Right lobe of liver (tissue), 6 donors: ENCODE measurements around the gene DOP1B. TPM values are rescaled to one million over a fixed set of nuclear protein-coding genes. Genes with fewer than 3 reads are reported as not detected.

Experiments
- ATAC-seq, 4 donors: fragments of 200-7000 bp; cut with Tn5 transposase; one replicate each; pipeline ENCODE4 v1.9.1; 2020; ENCODE audit warnings: mild to moderate bottlenecking in 4 of 4, moderate library complexity in 4 of 4
- DNase-seq, 3 donors: peaks; one replicate each; pipeline ENCODE4 v3.0.0-alpha.2; 2020
- H3K27ac ChIP-seq, 3 donors: fragments of 200-600 bp; one replicate each; pipeline ENCODE4 v1.8.0; 2022
- H3K27me3 ChIP-seq, 2 donors: fragments of 200-600 bp; one replicate each; pipeline ENCODE4 v1.8.0; 2022
- H3K36me3 ChIP-seq, 4 donors: fragments of 200-600 bp; sonication (generic) in 1 of 4; one replicate each; pipeline versions ENCODE4 v1.5.1 to v1.8.0; 2017 to 2022; ENCODE audit warnings: control low read depth in 1 of 4
- H3K4me1 ChIP-seq, 4 donors: fragments of 200-600 bp; sonication (generic) in 1 of 4; one replicate each; pipeline versions ENCODE4 v1.5.1 to v1.8.0; 2017 to 2022; ENCODE audit warnings: control low read depth in 1 of 4
- H3K4me3 ChIP-seq, 3 donors: fragments of 200-600 bp; one replicate each; pipeline ENCODE4 v1.8.0; 2022
- H3K9me3 ChIP-seq, 4 donors: fragments of 200-600 bp; sonication (generic) in 1 of 4; one replicate each; pipeline versions ENCODE4 v1.5.1 to v1.8.0; 2017 to 2022; ENCODE audit warnings: control low read depth in 1 of 4
- CTCF ChIP-seq, 4 donors: fragments of 200-600 bp in 3 of 4; fragments of 450-650 bp in 1 of 4; IDR thresholded peaks; one replicate each; pipeline versions ENCODE4 v1.5.1 to v1.8.0; 2016 to 2022; ENCODE audit warnings: antibody characterized with exemption in 4 of 4, mild to moderate bottlenecking in 2 of 4
- POLR2A ChIP-seq: fragments of 450-650 bp; IDR thresholded peaks from one replicate; pipeline ENCODE4 v1.6.1; 2017; ENCODE audit warnings: antibody characterized with exemption, mild to moderate bottlenecking
- WGBS: methylation state at CpG from one replicate; pipeline ENCODE4 v1.1.6; 2018; ENCODE audit warnings: low coverage, low lambda C conversion rate; ENCODE audit not compliant: insufficient coverage; ENCODE audit errors: missing lambda C conversion rate; 5-methylcytosine and 5-hydroxymethylcytosine counted together
- intact Hi-C, 2 donors: fragments of 100-400 bp; cut with DNase I; formaldehyde crosslinking; loops; one replicate each; pipeline versions ENCODE4 v1.11.2 to v1.14.1; 2022
- total RNA-seq, 6 experiments: library from RNA; depleted of rRNA in 2 of 6; stranded (reverse); fragments of >200 nt in 2 of 6; fragmentation: NEBNext Ultra II Directional in 3 of 6; extraction: Animal tissue kit (Norgen Biotek cat#: 25700) in 3 of 6; gene quantifications; one replicate each; pipeline versions ENCODE4 v1.1.0 to v1.2.4, GENCODE V29; 2016 to 2023
- donor health status: DM: no; HTN: yes; CAD: no.
- donor health status: DM: no; HTN: no; CAD: no.
- donor health status: DM: no; HTN: no; CAD: no.
- donor health status: DM: no; HTN: yes; CAD: no.
- donor health status: DM: no; HTN: yes; CAD: no.

Gene DOP1B
- total RNA-seq, 6 experiments from 2014 or later, result 6.6 to 30.1 (median 20.9) TPM

- intact Hi-C loops, result no loop called here
- Histone ChIP-seq H3K27me3 (no peaks in the 10 kb centered on the region), H3K9me3 (no peaks in the 10 kb centered on the region), H3K27ac (no peak overlapping the region), H3K4me3 (no peak overlapping the region), H3K4me1 (peaks cover 0 to 23% (median 3%) of the 10 kb centered on the region in 4 donors), H3K36me3 (no peaks in the 10 kb centered on the region)
- no peak for TF ChIP-seq CTCF (IDR thresholded peaks at IDR 0.05)
- TF ChIP-seq POLR2A, result no peak
- ATAC-seq, result no peak
- no peak for DNase-seq
- 87% methylated on average over 4 of the region's 5 CpGs for WGBS
Observed at GRCh38 chr21:36162631-36163030, 6.0 kb downstream of the DOP1B start.

GRCh38 chr21:36163750-36164741 is 7.4 kb downstream of the DOP1B start:
- no peaks in the 10 kb centered on the region for H3K27me3 ChIP-seq
- peaks cover 0 to 1% (median 0%) of the 10 kb centered on the region in 4 donors for H3K36me3 ChIP-seq
- H3K27ac ChIP-seq, result peak overlapping the region in 1 of 3 donors; percentile 6
- H3K4me1 ChIP-seq, result peaks cover 0 to 23% (median 3%) of the 10 kb centered on the region in 4 donors
- intact Hi-C loops, result no loop called here
- peak; percentile 90 to 92 (median 92) for ATAC-seq
- no peak for TF ChIP-seq CTCF (IDR thresholded peaks at IDR 0.05)
- TF ChIP-seq POLR2A, result no peak
- peak in 1 of 3 donors; percentile 78 for DNase-seq
- no peak overlapping the region for H3K4me3 ChIP-seq
- H3K9me3 ChIP-seq, result no peaks in the 10 kb centered on the region
- WGBS, result 34% methylated on average over 8 of the region's 10 CpGs

- H3K27ac ChIP-seq, result no peak overlapping the region
- peaks cover 0 to 2% (median 0%) of the 10 kb centered on the region in 4 donors for H3K36me3 ChIP-seq
- 90% methylated on average over 2 of the region's 11 CpGs for WGBS
- no peak for TF ChIP-seq POLR2A
- TF ChIP-seq CTCF (IDR thresholded peaks at IDR 0.05), result no peak
- no peaks in the 10 kb centered on the region for H3K27me3 ChIP-seq
- no peak overlapping the region for H3K4me3 ChIP-seq
- intact Hi-C loops, result no loop called here
- peaks cover 0 to 23% (median 3%) of the 10 kb centered on the region in 4 donors for H3K4me1 ChIP-seq
- DNase-seq, result no peak
- no peaks in the 10 kb centered on the region for H3K9me3 ChIP-seq
- ATAC-seq, result no peak
Observed at GRCh38 chr21:36165356-36165755, 8.7 kb downstream of the DOP1B start.

GRCh38 chr21:36166705-36167104 is 10.1 kb downstream of the DOP1B start:
- WGBS, result 90% methylated on average over 7 of the region's 7 CpGs
- Histone ChIP-seq H3K27ac (no peak overlapping the region), H3K4me3 (no peak overlapping the region), H3K4me1 (peaks cover 0 to 23% (median 3%) of the 10 kb centered on the region in 4 donors), H3K9me3 (no peaks in the 10 kb centered on the region), H3K27me3 (no peaks in the 10 kb centered on the region), H3K36me3 (peaks cover 0 to 2% (median 0%) of the 10 kb centered on the region in 4 donors)
- no peak for DNase-seq
- TF ChIP-seq POLR2A (no peak), CTCF (IDR thresholded peaks at IDR 0.05) (no peak)
- ATAC-seq, result no peak
- intact Hi-C loops, result no loop called here
